ENCODE results near the gene TNFSF18. TPM values are rescaled to one million over a fixed set of nuclear protein-coding genes. Genes with fewer than 3 reads are reported as not detected.

TNFSF18 gene
- polyA plus RNA-seq, 3 donors, result not detected

- peaks cover 56 to 67% of the 10 kb centered on the region in 2 donors for H3K4me1 ChIP-seq (ENCODE audit: control insufficient read depth in 1 of 2, insufficient read depth in 2 of 2, low read length in 2 of 2)
- H3K9me3 ChIP-seq (replicated peaks in 1 of 2; ENCODE audit: control insufficient read depth in 1 of 2, insufficient read depth in 1 of 2, low read length in 2 of 2), result no peaks in the 10 kb centered on the region
- peak overlapping the region in 1 of 2 donors; percentile 4 for H3K4me3 Mint-ChIP-seq
- intact Hi-C loops (cut with micrococcal nuclease), result loop anchor here (10.0 kb wide), 2 partner anchors 111 to 269 kb away; no protein-coding TSS in a partner anchor
- no peaks in the 10 kb centered on the region for H3K27me3 ChIP-seq (ENCODE audit: control insufficient read depth in 2 of 2, insufficient read depth in 2 of 2, low read length in 2 of 2)
- no peaks in the 10 kb centered on the region for H3K36me3 ChIP-seq (replicated peaks in 1 of 2; ENCODE audit: control insufficient read depth in 1 of 2, insufficient read depth in 2 of 2, low read length in 2 of 2)
- WGBS (ENCODE audit: insufficient coverage), result no CpG with 5 or more reads among the region's 1 CpG
- no peak overlapping the region for H2AFZ ChIP-seq (ENCODE audit: insufficient read depth, low read depth, low read length, poor library complexity, severe bottlenecking)
- TF ChIP-seq CTCF (IDR thresholded peaks at IDR 0.05), result no peak
- no peaks in the 10 kb centered on the region for H4K20me1 ChIP-seq (ENCODE audit: insufficient read depth, low read length)
- DNase-seq, result peak; percentile 26 to 51 (median 32)
- H3K9me3 Mint-ChIP-seq, result peaks cover 0 to 2% (median 0%) of the 10 kb centered on the region in 7 donors
- no peaks in the 10 kb centered on the region for H3K27me3 Mint-ChIP-seq (ENCODE audit: low read depth in 3 of 3)
- H3K27ac ChIP-seq (ENCODE audit: low read depth in 1 of 2, low read length in 2 of 2), result peak overlapping the region in 1 of 2 donors; percentile 54
- peak overlapping the region; percentile 70 to 91 (median 77) for H3K27ac Mint-ChIP-seq
- H3K36me3 Mint-ChIP-seq, result no peaks in the 10 kb centered on the region
- no peaks in the 10 kb centered on the region for H3K79me2 ChIP-seq (ENCODE audit: insufficient read depth, low read length)
- peaks cover 59% of the 10 kb centered on the region for H3K4me1 Mint-ChIP-seq
- H3K9ac ChIP-seq (ENCODE audit: insufficient read depth, low read length, poor library complexity, severe bottlenecking), result no peak overlapping the region
- peak overlapping the region; percentile 27 for H3K4me2 ChIP-seq (replicated peaks; ENCODE audit: extremely low read depth, low read length, poor library complexity, severe bottlenecking)
- peak overlapping the region in 1 of 3 experiments; percentile 15 for H3K4me3 ChIP-seq (replicated peaks in 1 of 3; ENCODE audit: low read depth in 2 of 3, low read length in 3 of 3)
These were observed 36.6 kb downstream of the TNFSF18 start for GRCh38 chr1:173014160-173014559.

- intact Hi-C loops (cut with micrococcal nuclease), result loop anchor here (10.0 kb wide), 2 partner anchors 113 to 267 kb away; no protein-coding TSS in a partner anchor
- peaks cover 0 to 1% (median 0%) of the 10 kb centered on the region in 7 donors for H3K9me3 Mint-ChIP-seq
- H3K27ac Mint-ChIP-seq, result no peak overlapping the region
- H3K27ac ChIP-seq (ENCODE audit: low read depth in 1 of 2, low read length in 2 of 2), result no peak overlapping the region
- no peak overlapping the region for H3K4me3 Mint-ChIP-seq
- peaks cover 45 to 53% of the 10 kb centered on the region in 2 donors for H3K4me1 ChIP-seq (ENCODE audit: control insufficient read depth in 1 of 2, insufficient read depth in 2 of 2, low read length in 2 of 2)
- no peak for DNase-seq
- no peak overlapping the region for H3K4me3 ChIP-seq (replicated peaks in 1 of 3; ENCODE audit: low read depth in 2 of 3, low read length in 3 of 3)
- no peak overlapping the region for H3K9ac ChIP-seq (ENCODE audit: insufficient read depth, low read length, poor library complexity, severe bottlenecking)
- no CpG with 5 or more reads among the region's 1 CpG for WGBS (ENCODE audit: insufficient coverage)
- H3K27me3 ChIP-seq (ENCODE audit: control insufficient read depth in 2 of 2, insufficient read depth in 2 of 2, low read length in 2 of 2), result no peaks in the 10 kb centered on the region
- H3K4me1 Mint-ChIP-seq, result peaks cover 49% of the 10 kb centered on the region
- no peaks in the 10 kb centered on the region for H3K79me2 ChIP-seq (ENCODE audit: insufficient read depth, low read length)
- H3K36me3 ChIP-seq (replicated peaks in 1 of 2; ENCODE audit: control insufficient read depth in 1 of 2, insufficient read depth in 2 of 2, low read length in 2 of 2), result no peaks in the 10 kb centered on the region
- no peaks in the 10 kb centered on the region for H3K36me3 Mint-ChIP-seq
- no peaks in the 10 kb centered on the region for H4K20me1 ChIP-seq (ENCODE audit: insufficient read depth, low read length)
- no peaks in the 10 kb centered on the region for H3K9me3 ChIP-seq (replicated peaks in 1 of 2; ENCODE audit: control insufficient read depth in 1 of 2, insufficient read depth in 1 of 2, low read length in 2 of 2)
- TF ChIP-seq CTCF (IDR thresholded peaks at IDR 0.05), result no peak
- no peak overlapping the region for H3K4me2 ChIP-seq (replicated peaks; ENCODE audit: extremely low read depth, low read length, poor library complexity, severe bottlenecking)
- H3K27me3 Mint-ChIP-seq (ENCODE audit: low read depth in 3 of 3), result no peaks in the 10 kb centered on the region
- H2AFZ ChIP-seq (ENCODE audit: insufficient read depth, low read depth, low read length, poor library complexity, severe bottlenecking), result no peak overlapping the region
These were observed 38.6 kb downstream of the TNFSF18 start for GRCh38 chr1:173012126-173012525.
